ES-I3 (cell line): Measurements from ENCODE around the gene FRMD1.
A peak's percentile ranks its signal among the peaks of the same experiment; 100 is the strongest.

Experiments
- H3K36me3 ChIP-seq: 2 replicates; pipeline ENCODE4 v1.6.1; 2013; ENCODE audit warnings: mild to moderate bottlenecking, low read length, control low read depth, moderate library complexity; ENCODE audit not compliant: insufficient read depth
- H3K4me1 ChIP-seq: 2 replicates; pipeline ENCODE4 v1.6.1; 2013; ENCODE audit warnings: mild to moderate bottlenecking, control low read depth, low read length; ENCODE audit not compliant: insufficient read depth
- H3K9ac ChIP-seq: 2 replicates; pipeline ENCODE4 v1.6.1; 2013; ENCODE audit warnings: low read depth, mild to moderate bottlenecking, low read length, moderate library complexity
- H3K9me3 ChIP-seq: 2 replicates; pipeline ENCODE4 v1.6.1; 2013; ENCODE audit warnings: mild to moderate bottlenecking, low read length, moderate library complexity; ENCODE audit not compliant: control insufficient read depth, insufficient read depth

The FRMD1 gene

DNA sequence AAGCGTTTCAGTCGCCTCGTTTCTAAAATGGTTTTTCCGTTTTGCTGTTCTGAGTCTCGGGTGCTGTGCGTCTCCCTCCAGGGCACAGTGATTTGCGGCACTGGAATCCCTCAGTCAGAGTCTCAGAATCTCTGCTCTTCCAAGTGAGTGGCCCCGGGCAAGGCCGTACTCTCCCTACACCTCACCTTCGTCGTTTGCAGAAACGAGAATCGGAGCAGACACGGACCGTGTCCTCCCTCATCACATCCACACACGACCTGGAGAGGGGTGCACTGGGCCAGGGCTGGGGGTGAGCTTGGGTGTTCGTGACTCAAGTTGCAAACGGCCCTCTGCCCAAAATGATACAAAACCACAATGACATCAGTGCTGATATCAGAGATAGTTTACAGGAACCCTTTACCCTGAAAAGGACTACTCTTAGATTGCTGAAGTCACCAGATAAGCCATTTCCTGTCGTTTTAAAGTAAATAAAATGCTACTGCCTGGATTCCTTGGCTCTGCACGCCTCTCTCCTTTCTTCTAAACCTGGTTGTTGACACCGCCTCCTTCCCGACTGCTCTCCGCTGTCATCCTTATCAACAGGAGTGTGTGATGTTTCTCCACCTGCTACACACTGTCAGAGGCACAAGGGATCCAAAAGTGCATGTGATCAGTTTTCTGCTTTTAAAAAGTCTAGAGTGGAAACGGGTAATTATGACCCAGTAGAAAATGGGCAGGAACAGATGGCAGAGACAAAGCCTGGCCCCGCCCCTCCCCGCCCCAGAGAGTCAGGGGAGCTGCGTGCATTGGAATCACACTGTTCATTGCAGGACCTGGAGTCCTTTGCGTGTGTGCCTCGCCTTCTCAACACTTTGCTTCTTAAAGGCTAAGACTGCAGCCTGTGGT, 43.1 kb downstream of the FRMD1 start:
- Histone ChIP-seq H3K36me3 (no peaks in the 10 kb centered on the region), H3K4me1 (peaks cover 9% of the 10 kb centered on the region; the same call in 1 of the 2 replicates), H3K9ac (peak overlapping the region; percentile 11; the same call in 1 of the 2 replicates), H3K9me3 (peaks cover 19% of the 10 kb centered on the region; the same call in 1 of the 2 replicates)

DNA sequence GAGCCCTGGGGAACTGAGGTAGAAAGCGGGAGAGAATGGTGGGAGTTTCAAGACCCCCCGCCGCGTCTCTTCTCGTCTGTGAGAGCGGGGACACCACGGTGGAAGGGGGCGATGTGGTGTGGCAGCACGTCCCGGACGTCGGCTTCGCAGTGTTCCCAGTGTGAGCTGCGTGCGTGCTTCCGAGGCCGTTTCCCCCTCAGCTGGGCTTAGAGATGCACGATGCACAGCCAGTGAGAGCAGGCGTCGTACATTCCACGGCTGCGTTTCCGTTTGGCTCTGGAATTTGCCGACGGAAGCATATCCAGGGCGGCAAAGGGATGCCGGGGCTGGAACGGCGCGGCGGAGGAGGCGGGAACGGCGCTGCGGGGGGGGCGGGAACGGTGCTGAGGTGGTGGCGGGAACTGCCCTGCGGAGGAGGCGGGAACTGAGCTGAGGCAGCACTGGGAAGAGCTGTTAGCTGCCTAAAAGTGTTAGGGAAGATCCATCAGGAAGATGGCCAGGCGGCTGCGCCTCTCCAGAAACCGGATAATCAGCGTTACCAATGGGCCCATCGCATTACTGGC, 43.8 kb downstream of the FRMD1 start:
- Histone ChIP-seq H3K4me1 (peaks cover 9% of the 10 kb centered on the region; the same call in 1 of the 2 replicates), H3K9me3 (peaks cover 19% of the 10 kb centered on the region; the same call in 1 of the 2 replicates), H3K9ac (peak overlapping the region; percentile 11; the same call in 1 of the 2 replicates)

DNA sequence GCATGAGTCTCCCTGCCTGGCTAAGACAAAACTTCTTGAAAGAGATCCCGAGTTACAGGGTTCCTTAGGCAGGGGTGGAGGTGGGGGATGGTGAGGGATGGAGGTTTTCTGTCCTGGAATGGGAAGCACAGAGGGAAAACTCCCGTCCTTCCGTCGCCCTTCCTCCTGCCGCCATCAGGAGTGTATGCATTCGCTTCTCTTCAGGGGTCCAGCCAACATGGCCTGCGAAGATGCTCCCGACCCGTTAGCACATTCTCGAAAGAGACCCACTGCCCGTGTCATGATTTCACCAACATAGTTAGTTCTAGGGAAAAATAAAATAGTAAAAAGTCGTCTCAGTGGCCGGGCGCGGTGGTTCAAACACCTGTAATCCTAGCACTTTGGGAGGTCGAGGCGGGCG, 44.5 kb downstream of the FRMD1 start:
- Histone ChIP-seq H3K9ac (no peak overlapping the region), H3K36me3 (no peaks in the 10 kb centered on the region), H3K9me3 (peaks cover 14% of the 10 kb centered on the region; the same call in 1 of the 2 replicates), H3K4me1 (peaks cover 9% of the 10 kb centered on the region; the same call in 1 of the 2 replicates)

More for the DNA sequence above, 43.8 kb downstream of the FRMD1 start:
- H3K36me3 ChIP-seq: no peaks in the 10 kb centered on the region

DNA sequence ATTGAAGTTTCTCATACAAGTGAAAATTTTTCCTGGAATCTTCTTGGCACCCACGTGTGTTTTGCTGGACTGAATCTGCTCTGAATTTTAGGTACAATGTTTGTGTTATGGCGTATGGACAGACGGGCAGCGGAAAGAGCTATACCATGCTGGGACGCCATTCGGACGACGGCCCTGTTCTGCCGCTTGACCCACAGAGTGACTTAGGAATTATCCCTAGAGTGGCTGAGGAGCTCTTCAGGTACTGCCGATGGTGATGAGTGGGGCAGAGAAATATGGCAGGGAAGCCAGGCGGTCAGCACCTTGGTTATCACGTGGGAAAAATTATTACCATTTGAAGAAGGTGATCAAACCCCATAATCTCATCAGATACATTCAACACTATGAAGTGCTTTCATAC, 45.2 kb downstream of the FRMD1 start:
- peaks cover 9% of the 10 kb centered on the region; the same call in 1 of the 2 replicates for H3K4me1 ChIP-seq
- H3K36me3 ChIP-seq: no peaks in the 10 kb centered on the region
- peaks cover 8% of the 10 kb centered on the region; the same call in 1 of the 2 replicates for H3K9me3 ChIP-seq
- no peak overlapping the region for H3K9ac ChIP-seq

DNA sequence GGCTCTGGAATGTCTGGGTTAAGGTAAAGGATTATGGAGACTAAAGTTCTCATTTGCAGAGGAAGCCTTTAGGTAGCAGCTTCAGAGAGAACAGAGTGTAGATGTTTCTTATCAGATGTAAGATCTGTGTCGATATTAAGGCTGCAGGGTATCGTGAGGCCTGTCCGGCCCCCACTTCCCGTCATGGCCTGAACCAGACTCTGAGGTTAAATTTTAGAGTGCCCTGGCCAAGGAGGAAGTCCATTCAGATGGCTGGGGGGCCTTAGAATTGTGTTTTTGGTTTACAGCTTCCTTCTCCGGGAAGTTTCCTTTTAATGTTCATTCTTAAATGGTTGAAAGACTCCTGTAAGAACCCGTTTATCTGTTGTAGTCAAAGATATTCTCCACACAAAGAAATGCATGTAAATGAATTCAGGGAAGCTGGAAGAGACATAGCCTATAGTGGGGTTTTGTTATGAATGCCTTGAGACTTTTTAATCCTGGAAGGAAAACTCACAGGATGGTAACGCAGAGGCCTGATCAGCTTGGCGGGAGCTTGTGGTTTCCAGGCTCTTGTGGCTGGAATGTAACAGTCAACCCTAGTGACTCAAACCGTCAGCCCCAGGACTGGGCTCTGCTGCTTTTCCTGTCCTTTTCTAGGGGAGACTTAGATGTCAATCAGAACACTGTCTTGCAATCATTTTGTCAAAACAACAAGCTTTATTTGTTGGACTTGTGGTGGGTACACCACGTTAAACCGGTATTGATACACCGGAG, 46.8 kb downstream of the FRMD1 start:
- H3K4me1 ChIP-seq: peaks cover 9% of the 10 kb centered on the region; the same call in 1 of the 2 replicates
- H3K9ac ChIP-seq: no peak overlapping the region
- H3K36me3 ChIP-seq: no peaks in the 10 kb centered on the region
- H3K9me3 ChIP-seq: no peaks in the 10 kb centered on the region

DNA sequence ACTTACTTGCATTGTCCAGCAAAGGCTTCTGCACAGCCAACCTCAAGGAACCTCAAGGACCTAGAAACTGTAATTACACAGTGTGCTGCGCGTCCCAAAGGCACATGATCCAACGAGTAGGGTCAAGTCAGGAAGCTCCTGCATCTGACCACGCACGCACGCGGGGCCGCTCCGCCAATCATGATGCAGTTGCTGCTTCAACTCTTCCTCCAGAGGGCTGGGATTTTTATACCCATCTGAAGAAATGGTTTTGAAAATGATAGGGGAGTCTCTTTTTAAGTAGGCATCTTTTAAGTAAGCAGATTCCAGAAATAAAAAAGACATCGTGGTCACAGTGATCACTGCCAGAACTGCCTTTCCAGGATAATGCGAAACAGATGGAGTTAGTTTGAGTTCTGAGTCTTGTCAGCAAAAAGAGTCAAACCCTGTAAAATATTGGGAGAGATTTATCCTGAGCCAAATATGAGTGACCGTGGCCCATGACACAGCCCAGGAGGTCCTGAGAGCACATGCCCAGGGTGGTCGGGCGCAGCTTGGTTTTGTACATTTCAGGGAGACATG, 47.5 kb downstream of the FRMD1 start:
- H3K9ac ChIP-seq: no peak overlapping the region
- H3K36me3 ChIP-seq: no peaks in the 10 kb centered on the region
- no peaks in the 10 kb centered on the region for H3K9me3 ChIP-seq
- peaks cover 9% of the 10 kb centered on the region; the same call in 1 of the 2 replicates for H3K4me1 ChIP-seq

DNA sequence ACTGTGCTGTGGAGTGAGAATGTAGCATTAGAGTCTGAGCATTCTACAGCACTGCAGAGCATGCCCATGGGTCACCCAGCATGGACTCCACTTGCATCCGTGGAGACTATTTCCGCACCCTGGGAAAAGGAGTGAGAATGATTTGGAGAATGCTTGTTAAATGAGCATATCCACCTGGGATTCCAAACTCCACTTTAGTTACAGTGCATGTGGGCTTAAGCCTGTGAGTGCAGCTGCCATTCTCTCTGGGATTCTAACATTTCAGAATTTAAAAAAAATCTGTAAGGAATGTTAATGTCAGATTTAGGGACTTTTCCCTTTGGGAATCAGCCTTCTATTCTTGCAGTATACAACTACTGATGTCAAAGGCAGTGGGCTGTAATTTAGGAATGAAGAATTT, 48.1 kb downstream of the FRMD1 start:
- peaks cover 7% of the 10 kb centered on the region; the same call in 1 of the 2 replicates for H3K4me1 ChIP-seq
- no peaks in the 10 kb centered on the region for H3K9me3 ChIP-seq
- no peaks in the 10 kb centered on the region for H3K36me3 ChIP-seq
- H3K9ac ChIP-seq: no peak overlapping the region

DNA sequence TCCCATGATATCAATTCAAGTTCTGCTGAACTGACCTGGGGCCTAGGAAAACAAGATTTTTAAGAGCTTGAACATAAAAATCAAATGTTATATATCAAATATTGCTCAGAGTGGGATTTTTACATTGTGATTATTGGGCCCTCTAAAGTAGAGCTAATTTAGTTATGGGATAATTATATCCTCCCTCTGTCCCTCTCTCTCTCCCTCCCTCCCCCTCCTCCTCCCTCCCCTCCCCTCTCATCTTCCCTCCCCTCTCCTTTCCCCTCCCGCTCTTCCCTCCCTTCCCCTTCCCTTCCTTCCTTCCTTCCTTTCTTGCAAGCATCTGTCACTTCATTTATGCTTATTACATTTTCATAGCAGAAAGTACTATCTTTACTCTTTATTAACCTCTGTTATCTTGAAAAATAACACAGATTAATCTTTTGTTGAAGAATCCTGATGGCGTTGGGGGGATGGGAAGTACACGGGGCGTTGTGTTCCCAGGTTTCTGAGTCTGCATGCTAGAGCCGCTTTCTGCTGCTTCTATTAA, 48.7 kb downstream of the FRMD1 start:
- Histone ChIP-seq H3K9me3 (no peaks in the 10 kb centered on the region), H3K4me1 (peaks cover 5% of the 10 kb centered on the region; the same call in 1 of the 2 replicates), H3K36me3 (no peaks in the 10 kb centered on the region), H3K9ac (no peak overlapping the region)

DNA sequence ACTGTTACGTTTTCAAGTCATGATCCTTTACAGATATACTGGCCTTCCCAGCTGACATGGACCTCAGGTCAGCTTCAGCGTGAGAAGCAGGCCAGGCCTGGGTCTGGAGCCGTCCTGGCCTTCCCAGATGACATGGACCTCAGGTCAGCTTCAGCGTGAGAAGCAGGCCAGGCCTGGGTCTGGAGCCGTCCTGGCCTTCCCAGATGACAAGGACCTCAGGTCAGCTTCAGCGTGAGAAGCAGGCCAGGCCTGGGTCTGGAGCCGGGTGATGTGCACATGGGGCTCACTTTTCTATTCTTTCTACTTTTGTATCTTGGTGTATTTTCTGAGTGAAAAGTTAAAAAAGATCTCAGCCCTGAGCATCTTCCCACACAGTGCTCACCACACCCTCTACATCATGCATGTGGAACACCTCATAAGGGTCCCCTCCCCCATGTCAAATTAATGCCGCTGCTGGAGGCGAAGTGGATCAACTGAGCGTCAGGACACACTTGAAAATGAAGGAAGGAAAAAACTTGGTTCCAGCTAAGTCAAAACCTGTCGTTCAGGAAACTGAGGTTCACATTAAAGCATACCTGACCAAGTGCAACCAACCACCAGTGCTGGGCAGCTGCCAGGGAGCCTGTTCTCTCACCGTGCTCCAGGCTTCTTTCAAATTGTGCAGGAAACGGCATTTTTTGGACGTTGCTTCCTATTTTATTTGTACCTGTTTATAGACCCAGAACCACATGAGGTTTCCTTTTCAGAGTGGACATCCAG, 49.4 kb downstream of the FRMD1 start:
- Histone ChIP-seq H3K9ac (no peak overlapping the region), H3K4me1 (peaks cover 5% of the 10 kb centered on the region; the same call in 1 of the 2 replicates)

DNA sequence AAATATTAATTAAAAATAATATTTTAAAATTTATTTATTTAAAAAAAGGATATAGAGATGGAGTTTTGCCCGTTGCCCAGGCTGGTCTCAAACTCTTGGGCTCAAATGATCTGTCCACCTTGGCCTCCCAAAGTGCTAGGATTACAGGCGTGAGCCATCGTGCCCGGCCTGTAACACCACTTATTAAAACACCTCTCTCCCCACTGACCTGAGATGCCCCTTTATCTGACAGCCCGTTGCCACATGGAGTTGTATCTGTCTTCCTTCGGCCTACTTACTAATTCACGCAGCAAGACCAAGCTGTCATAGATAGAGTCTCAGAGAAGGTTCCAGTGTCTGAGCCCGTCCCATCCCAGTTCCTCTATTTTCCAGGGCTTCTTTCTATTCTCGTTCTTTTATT, 50.8 kb downstream of the FRMD1 start:
- no peaks in the 10 kb centered on the region for H3K36me3 ChIP-seq
- H3K4me1 ChIP-seq: peaks cover 5% of the 10 kb centered on the region; the same call in 1 of the 2 replicates
- no peak overlapping the region for H3K9ac ChIP-seq
- H3K9me3 ChIP-seq: no peaks in the 10 kb centered on the region

More for the DNA sequence above, 49.4 kb downstream of the FRMD1 start:
- no peaks in the 10 kb centered on the region for H3K36me3 ChIP-seq
- no peaks in the 10 kb centered on the region for H3K9me3 ChIP-seq

DNA sequence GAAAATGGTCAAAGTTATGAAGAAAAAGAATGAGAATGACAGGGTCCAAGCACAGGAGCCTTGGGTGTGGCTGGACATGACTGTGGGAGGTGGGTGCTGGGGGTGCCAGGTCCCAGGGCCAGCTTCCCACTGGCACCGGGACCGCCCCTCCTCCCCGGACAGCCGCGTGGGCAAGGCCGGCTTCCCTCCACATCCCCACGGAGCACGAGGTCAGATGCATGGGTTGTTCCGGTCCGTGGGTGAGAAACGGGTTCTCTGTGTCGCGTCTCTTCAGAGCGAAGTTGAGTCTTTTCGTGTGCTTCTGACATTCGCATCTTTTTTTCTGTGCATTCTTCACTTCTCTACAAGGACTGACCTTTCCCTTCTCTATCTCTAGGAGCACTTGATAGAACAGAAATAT, 51.5 kb downstream of the FRMD1 start:
- Histone ChIP-seq H3K4me1 (peaks cover 5% of the 10 kb centered on the region; the same call in 1 of the 2 replicates), H3K9me3 (no peaks in the 10 kb centered on the region), H3K9ac (no peak overlapping the region), H3K36me3 (no peaks in the 10 kb centered on the region)

DNA sequence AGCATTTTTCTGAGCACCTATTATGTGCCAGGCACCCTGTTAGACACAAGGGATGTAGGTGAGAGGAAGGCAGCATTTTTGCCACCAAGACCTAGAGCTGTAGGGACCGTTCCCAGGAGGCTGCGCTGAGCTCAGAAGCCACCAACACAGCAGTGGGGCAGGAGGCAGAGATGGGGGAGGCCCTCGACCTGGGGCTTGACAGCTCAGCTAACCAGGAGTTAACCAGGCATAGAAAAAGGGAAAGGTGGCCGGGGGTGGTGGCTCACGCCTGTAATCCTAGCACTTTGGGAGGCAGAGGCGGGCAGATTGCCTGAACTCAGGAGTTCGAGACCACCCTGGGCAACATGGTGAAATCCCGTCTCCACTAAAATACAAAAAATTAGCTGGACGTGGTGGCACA, 52.1 kb downstream of the FRMD1 start:
- Histone ChIP-seq H3K9ac (no peak overlapping the region), H3K4me1 (peaks cover 5% of the 10 kb centered on the region; the same call in 1 of the 2 replicates), H3K9me3 (no peaks in the 10 kb centered on the region), H3K36me3 (no peaks in the 10 kb centered on the region)
